GM23248 (cell line): ENCODE data around the gene OPTC. TPM values are rescaled to one million over a fixed set of nuclear protein-coding genes. Genes with fewer than 3 reads are reported as not detected.

ENCODE experiments used
- DNase-seq: peaks from one replicate; pipeline ENCODE4 v3.0.0-alpha.2; 2015
- H2AFZ ChIP-seq: fragments of 200-600 bp; sonication (generic); 2 replicates; pipeline ENCODE4 v1.6.1; 2016; ENCODE audit warnings: antibody characterized with exemption
- H3F3A ChIP-seq: fragments of 200-600 bp; sonication (generic); 2 replicates; pipeline ENCODE4 v1.6.1; 2016; ENCODE audit warnings: mild to moderate bottlenecking, antibody characterized with exemption, mixed run types; ENCODE audit not compliant: insufficient read depth
- H3K27ac ChIP-seq: fragments of 200-600 bp; sonication (generic); 2 replicates; pipeline ENCODE4 v1.5.1; 2016; ENCODE audit warnings: mild to moderate bottlenecking
- H3K27me3 ChIP-seq: fragments of 200-600 bp; sonication (generic); replicated peaks from 2 replicates; pipeline ENCODE4 v1.6.1; 2016; ENCODE audit warnings: mild to moderate bottlenecking; ENCODE audit not compliant: insufficient read depth
- H3K36me3 ChIP-seq: fragments of 200-600 bp; sonication (generic); 2 replicates; pipeline ENCODE4 v1.6.1; 2016; ENCODE audit warnings: low read depth, mild to moderate bottlenecking
- H3K4me1 ChIP-seq: fragments of 200-600 bp; sonication (generic); 2 replicates; pipeline ENCODE4 v1.6.1; 2016; ENCODE audit warnings: mild to moderate bottlenecking; ENCODE audit not compliant: insufficient read depth
- H3K4me2 ChIP-seq: fragments of 200-600 bp; sonication (generic); one replicate; pipeline ENCODE4 v1.6.1; 2016; ENCODE audit warnings: mild to moderate bottlenecking; ENCODE audit not compliant: unreplicated experiment
- H3K4me3 ChIP-seq: fragments of 200-600 bp; sonication (generic); 2 replicates; pipeline ENCODE4 v1.5.1; 2016; ENCODE audit warnings: mild to moderate bottlenecking
- H3K79me2 ChIP-seq: fragments of 200-600 bp; sonication (generic); 2 replicates; pipeline ENCODE4 v1.6.1; 2016; ENCODE audit warnings: mild to moderate bottlenecking; ENCODE audit not compliant: insufficient read depth
- H3K9ac ChIP-seq: fragments of 200-600 bp; sonication (generic); 2 replicates; pipeline ENCODE4 v1.6.1; 2016; ENCODE audit warnings: mild to moderate bottlenecking
- H3K9me2 ChIP-seq: fragments of 200-600 bp; sonication (generic); 2 replicates; pipeline ENCODE4 v1.6.1; 2016; ENCODE audit warnings: mixed run types, mild to moderate bottlenecking, moderate library complexity; ENCODE audit not compliant: insufficient read depth
- H3K9me3 ChIP-seq: fragments of 200-600 bp; sonication (generic); one replicate; pipeline ENCODE4 v1.6.1; 2017; ENCODE audit warnings: low read depth
- H4K20me1 ChIP-seq: fragments of 200-600 bp; sonication (generic); 2 replicates; pipeline ENCODE4 v1.6.0; 2016; ENCODE audit not compliant: insufficient read depth
- EZH2 ChIP-seq: fragments of 200-600 bp; sonication (generic); IDR thresholded peaks from 2 replicates; pipeline ENCODE4 v1.6.1; 2018; ENCODE audit warnings: antibody characterized with exemption, mild to moderate bottlenecking; ENCODE audit not compliant: insufficient read depth, poor library complexity, severe bottlenecking
- EZH2phosphoT487 ChIP-seq: fragments of 200-600 bp; sonication (generic); IDR thresholded peaks from 2 replicates; pipeline ENCODE4 v1.6.1; 2018; ENCODE audit warnings: antibody characterized with exemption, moderate library complexity, mild to moderate bottlenecking, low read depth; ENCODE audit not compliant: insufficient read depth
- WGBS, 2 experiments: methylation state at CpG; one replicate each; pipeline ENCODE4 v1.1.6; 2015 to 2017; ENCODE audit warnings: low lambda C conversion rate in 2 of 2, low coverage in 1 of 2; ENCODE audit errors: missing lambda C conversion rate in 2 of 2; 5-methylcytosine and 5-hydroxymethylcytosine counted together
- in situ Hi-C: fragments of 300-500 bp; cut with MboI; formaldehyde crosslinking; loops from 2 replicates; pipeline ENCODE4 v1.15.0; 2020
- polyA plus RNA-seq: library from polyadenylated mRNA; unstranded; fragments of >200 nt; fragmentation: Nextera tagmentation; extraction: Ambion mirVana; gene quantifications from 2 replicates; pipeline ENCODE4 v1.2.1, GENCODE V29; 2016
- total RNA-seq: library from RNA; depleted of rRNA; stranded (reverse); fragments of >200 nt; shearing (Covaris generic); gene quantifications from 2 replicates; pipeline ENCODE4 v1.2.3, GENCODE V29; 2014

Gene OPTC
- total and polyA plus RNA-seq, 2 experiments from 2014 or later, result not detected

- TF ChIP-seq EZH2phosphoT487, result no peak
- TF ChIP-seq EZH2, result no peak
- in situ Hi-C loops, result no loop called here
- no peaks in the 10 kb centered on the region for H3K36me3 ChIP-seq
- 62% methylated on average over 5 of the region's 5 CpGs for WGBS, 2 experiments
- no peak overlapping the region for H3K4me2 ChIP-seq
- H3K27me3 ChIP-seq, result no peaks in the 10 kb centered on the region
- no peak overlapping the region for H2AFZ ChIP-seq
- H3K9me3 ChIP-seq, result no peaks in the 10 kb centered on the region
- H3F3A ChIP-seq, result no peaks in the 10 kb centered on the region; the same call in 1 of the 2 replicates
- no peak overlapping the region for H3K27ac ChIP-seq
- no peak overlapping the region for H3K9ac ChIP-seq
- H3K79me2 ChIP-seq, result no peaks in the 10 kb centered on the region
- no peaks in the 10 kb centered on the region for H4K20me1 ChIP-seq
- H3K4me1 ChIP-seq, result peaks cover 35% of the 10 kb centered on the region
- no peaks in the 10 kb centered on the region for H3K9me2 ChIP-seq
- no peak for DNase-seq
- no peak overlapping the region for H3K4me3 ChIP-seq
These were observed 27.9 kb downstream of the OPTC start for GRCh38 chr1:203521812-203522211.

- Histone ChIP-seq H3K36me3 (no peaks in the 10 kb centered on the region), H3F3A (no peaks in the 10 kb centered on the region; the same call in 1 of the 2 replicates), H3K79me2 (no peaks in the 10 kb centered on the region), H2AFZ (no peak overlapping the region), H3K27ac (no peak overlapping the region), H3K9me2 (no peaks in the 10 kb centered on the region), H3K4me2 (no peak overlapping the region), H3K9me3 (no peaks in the 10 kb centered on the region), H3K4me1 (peaks cover 36% of the 10 kb centered on the region), H3K27me3 (no peaks in the 10 kb centered on the region), H3K9ac (no peak overlapping the region), H3K4me3 (no peak overlapping the region), H4K20me1 (no peaks in the 10 kb centered on the region)
- in situ Hi-C loops, result no loop called here
- DNase-seq, result peak; percentile 42
- WGBS, 2 experiments, result 28 to 33% methylated on average over 11 of the region's 11 CpGs
- TF ChIP-seq EZH2, result no peak
- TF ChIP-seq EZH2phosphoT487, result no peak
These were observed 28.3 kb downstream of the OPTC start for GRCh38 chr1:203522237-203522636.

GRCh38 chr1:203523667-203524066 is 29.7 kb downstream of the OPTC start:
- peaks cover 36% of the 10 kb centered on the region for H3K4me1 ChIP-seq
- H4K20me1 ChIP-seq, result no peaks in the 10 kb centered on the region
- H3K27me3 ChIP-seq, result no peaks in the 10 kb centered on the region
- WGBS, 2 experiments, result 95% methylated on average over 6 of the region's 6 CpGs
- H3K9me2 ChIP-seq, result no peaks in the 10 kb centered on the region
- no peaks in the 10 kb centered on the region for H3K79me2 ChIP-seq
- no peak overlapping the region for H3K4me3 ChIP-seq
- no peaks in the 10 kb centered on the region for H3K9me3 ChIP-seq
- H2AFZ ChIP-seq, result no peak overlapping the region
- H3K4me2 ChIP-seq, result no peak overlapping the region
- H3F3A ChIP-seq, result no peaks in the 10 kb centered on the region; the same call in 1 of the 2 replicates
- TF ChIP-seq EZH2, result no peak
- TF ChIP-seq EZH2phosphoT487, result no peak
- H3K9ac ChIP-seq, result no peak overlapping the region
- DNase-seq, result no peak
- in situ Hi-C loops, result no loop called here
- H3K27ac ChIP-seq, result no peak overlapping the region
- no peaks in the 10 kb centered on the region for H3K36me3 ChIP-seq

- Histone ChIP-seq H3K4me1 (peaks cover 36% of the 10 kb centered on the region), H3K4me3 (no peak overlapping the region), H4K20me1 (no peaks in the 10 kb centered on the region), H3K9me3 (no peaks in the 10 kb centered on the region), H3F3A (no peaks in the 10 kb centered on the region; the same call in 1 of the 2 replicates), H3K79me2 (no peaks in the 10 kb centered on the region), H3K27me3 (no peaks in the 10 kb centered on the region), H3K9ac (no peak overlapping the region), H3K4me2 (no peak overlapping the region), H3K36me3 (no peaks in the 10 kb centered on the region), H3K9me2 (no peaks in the 10 kb centered on the region), H2AFZ (no peak overlapping the region), H3K27ac (no peak overlapping the region)
- in situ Hi-C loops, result no loop called here
- WGBS, 2 experiments, result 63 to 65% methylated on average over 4 of the region's 4 CpGs
- TF ChIP-seq EZH2 (no peak), EZH2phosphoT487 (no peak)
- no peak for DNase-seq
These were observed 30.2 kb downstream of the OPTC start for GRCh38 chr1:203524152-203524551.

GRCh38 chr1:203524824-203525223 is 30.9 kb downstream of the OPTC start:
- Histone ChIP-seq H3K36me3 (no peaks in the 10 kb centered on the region), H3K4me3 (no peak overlapping the region), H3K27ac (no peak overlapping the region), H3K9ac (no peak overlapping the region), H3K4me2 (no peak overlapping the region), H3K9me3 (no peaks in the 10 kb centered on the region), H3K27me3 (no peaks in the 10 kb centered on the region), H3K9me2 (no peaks in the 10 kb centered on the region), H3F3A (no peaks in the 10 kb centered on the region; the same call in 1 of the 2 replicates), H2AFZ (no peak overlapping the region), H3K79me2 (no peaks in the 10 kb centered on the region), H4K20me1 (no peaks in the 10 kb centered on the region), H3K4me1 (peaks cover 36% of the 10 kb centered on the region)
- no peak for TF ChIP-seq EZH2
- TF ChIP-seq EZH2phosphoT487, result no peak
- in situ Hi-C loops, result no loop called here
- 97 to 98% methylated on average over 4 of the region's 4 CpGs for WGBS, 2 experiments
- DNase-seq, result no peak
